A549 (cell line): ENCODE data around the gene SLC23A2.
"Not testable (repeated sequence)": the region's sequence is repeated elsewhere in the genome, so short reads cannot be mapped to it uniquely, and the experiment has no call there.

ENCODE experiments used
- BHLHE40 ChIP-seq: IDR thresholded peaks from 2 replicates; pipeline ENCODE4 v1.6.1; 2012; ENCODE audit warnings: low read depth, low read length, inconsistent platforms
- CEBPB ChIP-seq, 2 experiments: fragments of >200 bp in 1 of 2; sonication (Bioruptor Twin) in 1 of 2; formaldehyde crosslinking in 1 of 2; IDR thresholded peaks; 2 replicates each; pipeline ENCODE4 v1.6.1; 2012 to 2016
- CTCF ChIP-seq: fragments of >200 bp; sonication (Bioruptor Twin); formaldehyde crosslinking; IDR thresholded peaks from 3 replicates; pipeline ENCODE4 v1.5.1; 2016
- EP300 ChIP-seq, 2 experiments: fragments of >200 bp; sonication (Bioruptor Twin); formaldehyde crosslinking; IDR thresholded peaks; 2 replicates in 1 of 2; 3 replicates in 1 of 2; pipeline ENCODE4 v1.6.1; 2016 to 2017
- GATA3 ChIP-seq: IDR thresholded peaks from 2 replicates; pipeline ENCODE4 v1.6.1; 2012; ENCODE audit warnings: borderline replicate concordance
- HDAC2 ChIP-seq: fragments of 200-600 bp; sonication (generic); IDR thresholded peaks from 2 replicates; pipeline ENCODE4 v1.6.1; 2016
- JUN ChIP-seq, 2 experiments: fragments of >200 bp; sonication (Bioruptor Twin); formaldehyde crosslinking; IDR thresholded peaks; 2 replicates in 1 of 2; 3 replicates in 1 of 2; pipeline ENCODE4 v1.6.1; 2016 to 2017
- KDM1A ChIP-seq: fragments of 200-600 bp; sonication (generic); IDR thresholded peaks from 2 replicates; pipeline ENCODE4 v1.6.1; 2016; ENCODE audit warnings: low read depth, mild to moderate bottlenecking
- POLR2A ChIP-seq: IDR thresholded peaks from 2 replicates; pipeline ENCODE4 v1.6.1; 2012; ENCODE audit warnings: mild to moderate bottlenecking, low read length
- RCOR1 ChIP-seq: fragments of 150-350 bp; IDR thresholded peaks from 2 replicates; pipeline ENCODE4 v1.6.1; 2014; ENCODE audit warnings: antibody characterized with exemption, low read length, low read depth
- RFX5 ChIP-seq: fragments of 450-650 bp; IDR thresholded peaks from 2 replicates; pipeline ENCODE4 v1.7.1; 2014; ENCODE audit warnings: antibody characterized with exemption, mild to moderate bottlenecking, moderate library complexity
- ZC3H11A ChIP-seq: fragments of 450-650 bp; IDR thresholded peaks from 2 replicates; pipeline ENCODE4 v1.6.1; 2014; ENCODE audit warnings: antibody characterized with exemption, mild to moderate bottlenecking
- ZNF302 ChIP-seq: fragments of 250-450 bp; sonication (Bioruptor Pico); IDR thresholded peaks from 2 replicates; pipeline ENCODE4 v1.9.0; 2021; ENCODE audit warnings: inconsistent platforms, mild to moderate bottlenecking, moderate library complexity

DNA sequence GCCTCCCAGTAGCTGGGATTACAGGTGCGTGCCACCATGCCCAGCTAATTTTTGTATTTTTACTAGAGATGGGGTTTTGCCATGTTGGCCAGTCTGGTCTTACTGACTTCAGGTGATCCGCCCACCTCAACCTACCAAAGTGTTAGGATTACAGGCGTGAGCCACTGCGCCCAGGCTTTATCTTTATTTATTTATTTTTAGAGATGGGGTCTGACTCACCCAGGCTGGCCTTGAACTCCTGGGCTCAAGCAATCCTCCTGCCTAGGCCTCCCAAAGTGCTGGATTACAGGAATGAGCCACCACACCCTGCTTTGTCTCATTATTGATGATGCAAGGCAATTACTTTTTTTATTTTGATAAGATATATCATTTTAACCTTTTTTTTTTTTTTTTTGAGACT lies 21.9 kb upstream of the SLC23A2 start:
- not testable (repeated sequence) for TF ChIP-seq CTCF; EP300 (IDR thresholded peaks at IDR 0.05); HDAC2; CEBPB (IDR thresholded peaks at IDR 0.05); KDM1A; ZC3H11A; BHLHE40; RFX5; RCOR1; POLR2A; GATA3; JUN (IDR thresholded peaks at IDR 0.05); ZNF302
